Activated naive CD4-positive, alpha-beta T cell treated with anti-CD3 and anti-CD28 coated beads, Interleukin-2, amount 50 U/mL, for 72 hours (primary cell): ENCODE data around the gene SMNDC1. TPM values are rescaled to one million over a fixed set of nuclear protein-coding genes. Genes with fewer than 3 reads are reported as not detected.
"Not testable (repeated sequence)": the region's sequence is repeated elsewhere in the genome, so short reads cannot be mapped to it uniquely, and the experiment has no call there.

ENCODE experiments used
- ATAC-seq, 2 donors: fragments of 150-1000 bp; cut with Tn5 transposase; 2 replicates each; pipeline ENCODE4 v1.10.0; 2021; ENCODE audit warnings: mild to moderate bottlenecking in 2 of 2, moderate library complexity in 2 of 2
- DNase-seq, 2 donors: peaks; one replicate each; pipeline ENCODE4 v3.0.0; 2021 to 2022; ENCODE audit warnings: low spot score in 2 of 2
- H3K27ac Mint-ChIP-seq, 2 donors: one replicate each; pipeline ENCODE4 v1.8.0; 2022; ENCODE audit warnings: mild to moderate bottlenecking in 2 of 2, mixed read lengths in 2 of 2
- H3K36me3 Mint-ChIP-seq, 2 donors: one replicate each; pipeline ENCODE4 v1.8.0; 2022; ENCODE audit warnings: mixed read lengths in 2 of 2
- H3K9me3 Mint-ChIP-seq, 2 donors: one replicate each; pipeline ENCODE4 v1.8.0; 2022; ENCODE audit warnings: mixed read lengths in 2 of 2
- total RNA-seq, 2 donors: library from RNA; stranded (reverse); gene quantifications; one replicate each; pipeline ENCODE4 v1.2.3, GENCODE V29; 2022

The SMNDC1 gene
- total RNA-seq, 2 donors from 2014 or later: 37.9 to 65.1 TPM

- ATAC-seq (no peak), DNase-seq (no peak)
- no peaks in the 10 kb centered on the region for H3K36me3 Mint-ChIP-seq
- no peaks in the 10 kb centered on the region for H3K9me3 Mint-ChIP-seq
- no peak overlapping the region for H3K27ac Mint-ChIP-seq
Observed at GRCh38 chr10:110274647-110275046, 30.1 kb downstream of the SMNDC1 start.

GRCh38 chr10:110274072-110274627 is 30.6 kb downstream of the SMNDC1 start:
- no peaks in the 10 kb centered on the region for H3K9me3 Mint-ChIP-seq
- peak overlapping the region in 1 of 2 donors; percentile 74 for H3K27ac Mint-ChIP-seq
- no peaks in the 10 kb centered on the region for H3K36me3 Mint-ChIP-seq
- ATAC-seq (peak in 1 of 2 donors; percentile 51), DNase-seq (no peak)

GRCh38 chr10:110273474-110273873 is 31.2 kb downstream of the SMNDC1 start:
- no peak for DNase-seq
- no peaks in the 10 kb centered on the region for H3K36me3 Mint-ChIP-seq
- ATAC-seq: peak; percentile 65 to 89
- H3K9me3 Mint-ChIP-seq: no peaks in the 10 kb centered on the region
- H3K27ac Mint-ChIP-seq: peak overlapping the region in 1 of 2 donors; percentile 74

GRCh38 chr10:110272995-110273394 is 31.7 kb downstream of the SMNDC1 start:
- not testable (repeated sequence) for H3K9me3 Mint-ChIP-seq

GRCh38 chr10:110269374-110270318 is 35.1 kb downstream of the SMNDC1 start:
- no peak for DNase-seq

More at GRCh38 chr10:110272995-110273394, 31.7 kb downstream of the SMNDC1 start:
- not testable (repeated sequence) for ATAC-seq, DNase-seq, H3K36me3 Mint-ChIP-seq
- peak overlapping the region in 1 of 2 donors; percentile 74 for H3K27ac Mint-ChIP-seq

GRCh38 chr10:110268971-110269370 is 35.7 kb downstream of the SMNDC1 start:
- DNase-seq (no peak), ATAC-seq (no peak)
- H3K9me3 Mint-ChIP-seq: no peaks in the 10 kb centered on the region
- peak overlapping the region in 1 of 2 donors; percentile 63 for H3K27ac Mint-ChIP-seq
- H3K36me3 Mint-ChIP-seq: no peaks in the 10 kb centered on the region

More at GRCh38 chr10:110269374-110270318, 35.1 kb downstream of the SMNDC1 start:
- no peaks in the 10 kb centered on the region for H3K9me3 Mint-ChIP-seq
- peak; percentile 42 to 80 for ATAC-seq
- no peaks in the 10 kb centered on the region for H3K36me3 Mint-ChIP-seq
- H3K27ac Mint-ChIP-seq: peak overlapping the region in 1 of 2 donors; percentile 63

- H3K9me3 Mint-ChIP-seq: no peaks in the 10 kb centered on the region
- H3K27ac Mint-ChIP-seq: no peak overlapping the region
- DNase-seq (no peak), ATAC-seq (no peak)
- H3K36me3 Mint-ChIP-seq: no peaks in the 10 kb centered on the region
Observed at GRCh38 chr10:110268442-110268841, 36.3 kb downstream of the SMNDC1 start.

GRCh38 chr10:110267276-110267675 is 37.4 kb downstream of the SMNDC1 start:
- no peak for ATAC-seq
- Mint-ChIP-seq H3K27ac (no peak overlapping the region), H3K9me3 (no peaks in the 10 kb centered on the region)

GRCh38 chr10:110265573-110266193 is 39.0 kb downstream of the SMNDC1 start:
- DNase-seq: no peak
- Mint-ChIP-seq H3K36me3 (no peaks in the 10 kb centered on the region), H3K27ac (no peak overlapping the region), H3K9me3 (no peaks in the 10 kb centered on the region)
- no peak for ATAC-seq

More at GRCh38 chr10:110267276-110267675, 37.4 kb downstream of the SMNDC1 start:
- DNase-seq: no peak
- no peaks in the 10 kb centered on the region for H3K36me3 Mint-ChIP-seq

GRCh38 chr10:110263164-110263563 is 41.6 kb downstream of the SMNDC1 start:
- ATAC-seq: no peak
- Mint-ChIP-seq H3K36me3 (no peaks in the 10 kb centered on the region), H3K9me3 (no peaks in the 10 kb centered on the region), H3K27ac (no peak overlapping the region)
- DNase-seq: no peak

GRCh38 chr10:110260746-110261477 is 43.8 kb downstream of the SMNDC1 start:
- peaks cover 6 to 10% of the 10 kb centered on the region in 2 donors for H3K36me3 Mint-ChIP-seq
- peaks cover under 1 to 1% of the 10 kb centered on the region in 2 donors for H3K9me3 Mint-ChIP-seq
- ATAC-seq (no peak), DNase-seq (no peak)
- H3K27ac Mint-ChIP-seq: no peak overlapping the region

GRCh38 chr10:110259317-110259716 is 45.4 kb downstream of the SMNDC1 start:
- H3K27ac Mint-ChIP-seq: no peak overlapping the region
- ATAC-seq: no peak
- no peak for DNase-seq
- H3K9me3 Mint-ChIP-seq: peaks cover 4 to 8% of the 10 kb centered on the region in 2 donors
- H3K36me3 Mint-ChIP-seq: peaks cover 16 to 26% of the 10 kb centered on the region in 2 donors

- Mint-ChIP-seq H3K27ac (no peak overlapping the region), H3K9me3 (peaks cover 4 to 8% of the 10 kb centered on the region in 2 donors), H3K36me3 (peaks cover 17 to 33% of the 10 kb centered on the region in 2 donors)
- DNase-seq: no peak
- ATAC-seq: no peak
Observed at GRCh38 chr10:110258542-110258941, 46.2 kb downstream of the SMNDC1 start.

GRCh38 chr10:110254467-110254866 is 50.3 kb downstream of the SMNDC1 start:
- H3K9me3 Mint-ChIP-seq: peaks cover 4 to 8% of the 10 kb centered on the region in 2 donors
- no peak for ATAC-seq
- peaks cover 17 to 34% of the 10 kb centered on the region in 2 donors for H3K36me3 Mint-ChIP-seq
- peak overlapping the region in 1 of 2 donors; percentile 21 for H3K27ac Mint-ChIP-seq
- no peak for DNase-seq

- H3K36me3 Mint-ChIP-seq: peaks cover 17 to 41% of the 10 kb centered on the region in 2 donors
- ATAC-seq (peak in 1 of 2 donors; percentile 25), DNase-seq (no peak)
- H3K27ac Mint-ChIP-seq: peak overlapping the region in 1 of 2 donors; percentile 61
- H3K9me3 Mint-ChIP-seq: peaks cover 4 to 8% of the 10 kb centered on the region in 2 donors
Observed at GRCh38 chr10:110252151-110252550, 52.6 kb downstream of the SMNDC1 start.

- not testable (repeated sequence) for DNase-seq, H3K9me3 Mint-ChIP-seq
- peak overlapping the region; percentile 61 to 75 for H3K27ac Mint-ChIP-seq
- peaks cover 12 to 43% of the 10 kb centered on the region in 2 donors for H3K36me3 Mint-ChIP-seq
- peak; percentile 86 to 87 for ATAC-seq
Observed at GRCh38 chr10:110251392-110251791, 53.3 kb downstream of the SMNDC1 start.
